HG03521 (cell line): ENCODE measurements around the gene STAT3.
A peak's percentile ranks its signal among the peaks of the same experiment; 100 is the strongest.
"Not testable (repeated sequence)": the region's sequence is repeated elsewhere in the genome, so short reads cannot be mapped to it uniquely, and the experiment has no call there.

ENCODE experiments used
- ATAC-seq: cut with Tn5 transposase; IDR thresholded peaks from one replicate; pipeline ENCODE4 v1.9.1; 2021; ENCODE audit warnings: mild to moderate bottlenecking, moderate library complexity; ENCODE audit not compliant: unreplicated experiment

STAT3 gene

DNA sequence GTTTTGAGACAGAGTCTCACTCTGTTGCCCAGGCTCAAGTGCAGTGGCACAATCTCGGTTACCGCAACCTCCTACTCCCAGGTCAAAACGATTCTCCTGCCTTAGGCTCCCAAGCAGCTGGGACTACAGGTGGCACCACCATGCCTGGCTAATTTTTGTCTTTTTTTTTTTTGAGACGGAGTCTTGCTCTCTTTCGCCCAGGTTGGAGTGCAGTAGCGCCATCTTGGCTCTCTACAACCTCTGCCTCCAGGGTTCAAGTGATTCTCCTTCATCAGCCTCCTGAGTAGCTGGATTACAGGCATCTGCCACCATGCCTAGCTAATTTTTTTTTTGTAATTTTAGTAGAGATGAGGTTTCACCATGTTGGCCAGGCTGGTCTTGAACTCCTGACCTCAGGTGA lies 70.3 kb downstream of the STAT3 start:
- not testable (repeated sequence) for ATAC-seq

DNA sequence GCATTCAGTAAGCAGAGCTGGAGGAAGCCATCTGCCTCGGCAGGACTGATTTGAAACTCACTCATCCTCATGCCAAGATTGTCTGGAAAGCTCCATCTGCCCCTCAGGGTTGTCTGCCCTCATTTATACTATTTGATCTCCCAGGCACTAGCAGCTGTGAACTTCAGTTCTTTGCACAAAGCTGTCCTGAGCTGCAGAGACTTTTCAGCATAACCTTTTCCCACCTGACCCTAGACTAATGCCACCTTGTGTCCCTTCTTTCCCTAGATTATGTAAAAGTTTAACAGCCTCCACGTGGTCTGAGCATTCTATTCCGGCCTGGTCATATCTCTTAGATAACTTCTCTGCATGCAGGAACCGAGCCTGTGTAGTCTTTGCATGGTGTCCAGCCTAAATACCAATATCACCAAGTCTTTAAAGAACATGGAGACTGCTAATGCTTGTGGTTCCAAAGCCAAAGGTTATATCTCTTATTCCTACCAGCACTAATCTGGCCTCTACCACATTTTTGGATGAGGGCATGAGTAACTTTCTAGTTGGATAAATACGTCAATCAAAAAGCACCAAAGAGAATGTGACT lies 70.9 kb downstream of the STAT3 start:
- no peak for ATAC-seq

DNA sequence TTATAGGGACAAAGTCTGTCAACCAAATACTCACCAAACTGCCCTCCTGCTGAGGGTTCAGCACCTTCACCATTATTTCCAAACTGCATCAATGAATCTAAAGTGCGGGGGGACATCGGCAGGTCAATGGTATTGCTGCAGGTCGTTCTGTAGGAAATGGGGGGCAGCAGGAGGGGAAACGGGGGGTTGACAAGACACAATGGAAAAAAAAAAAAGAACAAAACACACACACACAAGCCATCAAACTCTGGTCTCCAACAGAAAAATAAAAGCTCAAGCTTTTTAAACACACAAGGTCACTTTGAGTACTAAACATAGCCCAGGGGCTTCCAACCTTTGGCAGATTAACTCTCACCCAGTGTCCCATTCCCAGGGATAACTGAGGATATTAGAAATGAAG lies 71.5 kb downstream of the STAT3 start:
- ATAC-seq = no peak

DNA sequence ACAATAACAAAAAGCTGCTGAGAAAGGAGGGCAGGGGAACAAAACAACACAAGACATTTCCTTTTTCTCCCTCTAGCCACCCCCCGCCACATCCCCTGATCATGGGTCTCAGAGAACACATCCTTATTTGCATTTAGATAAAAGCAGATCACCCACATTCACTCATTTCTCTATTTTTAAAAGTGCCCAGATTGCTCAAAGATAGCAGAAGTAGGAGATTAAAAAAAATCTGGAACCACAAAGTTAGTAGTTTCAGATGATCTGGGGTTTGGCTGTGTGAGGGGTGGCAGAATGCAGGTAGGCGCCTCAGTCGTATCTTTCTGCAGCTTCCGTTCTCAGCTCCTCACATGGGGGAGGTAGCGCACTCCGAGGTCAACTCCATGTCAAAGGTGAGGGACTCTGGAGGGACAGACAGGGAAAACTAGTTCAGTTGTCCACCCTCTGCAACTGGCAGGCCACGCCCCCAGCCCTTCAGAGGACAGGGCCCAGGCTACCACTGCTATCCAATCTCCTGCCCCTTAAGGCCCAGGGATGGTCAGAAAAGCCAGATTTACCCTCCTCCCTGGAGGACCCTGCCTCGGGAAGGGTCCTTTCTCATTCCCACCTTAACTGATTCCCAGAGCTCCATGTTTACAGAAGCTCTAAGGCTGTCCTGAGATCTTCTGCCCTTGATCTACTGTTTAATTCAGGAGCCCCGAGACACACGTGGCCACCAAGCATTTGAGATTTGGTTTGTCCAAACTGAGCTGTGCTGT lies 72.7 kb downstream of the STAT3 start:
- peak; percentile 42 for ATAC-seq

DNA sequence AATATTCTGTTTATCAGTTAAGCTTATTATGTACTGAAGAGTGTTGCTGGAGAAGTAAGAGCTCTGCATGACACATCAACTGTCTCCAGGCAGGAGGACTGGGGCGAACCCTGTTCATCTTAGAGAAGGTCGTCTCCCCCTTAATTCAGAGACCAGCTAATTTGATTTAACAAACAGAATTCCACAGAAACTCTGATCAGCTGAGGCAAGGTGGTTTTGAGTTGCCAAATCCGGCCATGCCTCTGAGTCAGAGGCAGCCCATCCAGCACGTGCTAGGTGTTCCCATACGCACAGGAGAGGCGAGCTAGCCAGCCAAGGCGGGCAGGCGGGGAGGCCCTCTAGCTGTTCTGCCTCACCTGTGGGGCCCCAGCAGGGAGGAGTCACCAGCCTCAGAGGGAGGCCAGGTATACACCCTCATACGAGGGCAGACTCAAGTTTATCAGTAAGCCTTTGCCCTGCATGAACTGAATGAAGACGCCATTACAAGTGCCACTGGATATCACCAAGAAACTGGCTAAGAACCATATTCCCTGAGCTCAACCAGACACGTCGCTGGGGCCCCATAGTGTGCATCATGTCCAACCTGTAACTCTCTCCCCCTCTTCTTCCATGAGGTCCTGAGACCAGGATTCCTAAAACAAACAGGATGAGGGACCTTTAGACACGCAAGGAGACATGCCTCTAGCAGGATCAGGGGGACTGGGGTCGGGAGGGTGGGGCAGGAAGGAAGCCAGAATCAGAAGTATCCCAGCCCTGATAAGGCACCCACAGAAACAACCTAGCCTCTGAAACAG lies 74.3 kb downstream of the STAT3 start:
- no peak for ATAC-seq

DNA sequence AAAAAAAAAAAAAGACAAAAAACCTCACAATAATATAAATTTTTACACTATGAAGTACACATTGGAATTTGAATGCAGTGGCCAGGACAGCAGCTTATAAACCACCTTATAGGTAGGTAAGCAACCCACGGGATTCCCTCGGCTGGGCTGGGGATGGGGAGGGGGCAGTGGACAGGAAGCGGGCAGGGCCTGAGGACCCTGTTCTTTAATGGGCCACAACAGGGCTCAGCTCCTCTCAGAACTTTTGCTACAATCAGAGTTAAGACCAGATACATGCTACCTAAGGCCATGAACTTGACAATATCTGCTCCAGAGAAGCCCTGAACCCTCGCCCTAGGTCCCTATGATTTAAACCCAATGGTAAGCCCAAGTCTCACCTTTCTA lies 74.9 kb downstream of the STAT3 start:
- ATAC-seq = no peak

DNA sequence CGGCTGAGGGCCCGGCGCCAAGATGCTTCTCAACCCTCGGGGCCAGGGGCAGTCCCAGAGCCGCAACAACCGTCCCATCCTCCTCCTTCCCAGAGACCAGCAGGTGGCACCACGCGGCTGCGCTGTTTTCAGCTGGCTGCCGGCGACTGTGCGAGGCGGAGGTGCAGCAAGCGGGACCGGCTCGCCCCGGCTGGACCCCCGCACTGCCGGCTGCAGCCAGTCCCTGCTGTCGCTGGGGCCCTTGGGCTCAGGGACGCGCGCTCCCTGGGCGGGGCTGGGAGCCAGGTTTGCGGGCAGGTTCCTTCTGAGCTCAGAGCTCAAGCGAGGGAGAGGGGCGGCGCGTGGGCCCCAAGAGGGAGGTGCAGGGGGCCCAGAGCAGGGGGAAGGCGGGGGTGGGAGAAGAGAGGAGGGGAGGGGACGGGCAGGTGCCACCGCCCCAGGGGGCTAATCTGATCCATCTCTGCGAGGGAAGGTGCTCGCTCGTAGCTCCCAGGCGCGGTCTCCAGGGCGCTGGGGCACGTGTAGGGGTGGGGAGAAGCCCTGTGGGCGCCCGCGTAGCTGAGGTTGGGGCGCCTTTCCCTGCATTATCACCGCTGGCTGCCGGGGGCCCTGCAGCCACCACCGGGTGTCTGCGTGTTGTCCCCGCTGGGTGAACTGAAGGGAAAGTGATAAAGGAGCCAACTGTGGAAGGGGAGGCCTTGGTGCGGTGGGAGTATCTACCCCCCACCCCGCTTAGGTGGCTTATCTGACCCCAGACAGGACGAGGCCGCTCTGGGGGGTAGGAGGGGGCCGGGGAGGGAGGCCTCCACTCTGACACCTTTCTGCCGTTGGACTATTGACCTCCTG lies 75.7 kb downstream of the STAT3 start:
- no peak for ATAC-seq

DNA sequence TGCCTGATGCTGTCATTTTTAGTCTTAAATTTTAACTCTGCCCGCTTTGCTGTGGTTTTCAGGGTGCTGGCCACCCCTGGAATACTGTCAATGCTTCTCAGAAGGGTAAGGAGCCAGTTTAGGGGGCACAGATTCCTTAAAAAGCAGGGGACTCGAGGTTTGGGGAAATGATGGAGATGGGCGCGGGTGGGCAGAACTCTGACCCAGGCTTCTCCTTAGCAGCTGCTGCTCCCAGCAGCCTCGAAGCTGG lies 76.3 kb downstream of the STAT3 start:
- ATAC-seq = no peak

DNA sequence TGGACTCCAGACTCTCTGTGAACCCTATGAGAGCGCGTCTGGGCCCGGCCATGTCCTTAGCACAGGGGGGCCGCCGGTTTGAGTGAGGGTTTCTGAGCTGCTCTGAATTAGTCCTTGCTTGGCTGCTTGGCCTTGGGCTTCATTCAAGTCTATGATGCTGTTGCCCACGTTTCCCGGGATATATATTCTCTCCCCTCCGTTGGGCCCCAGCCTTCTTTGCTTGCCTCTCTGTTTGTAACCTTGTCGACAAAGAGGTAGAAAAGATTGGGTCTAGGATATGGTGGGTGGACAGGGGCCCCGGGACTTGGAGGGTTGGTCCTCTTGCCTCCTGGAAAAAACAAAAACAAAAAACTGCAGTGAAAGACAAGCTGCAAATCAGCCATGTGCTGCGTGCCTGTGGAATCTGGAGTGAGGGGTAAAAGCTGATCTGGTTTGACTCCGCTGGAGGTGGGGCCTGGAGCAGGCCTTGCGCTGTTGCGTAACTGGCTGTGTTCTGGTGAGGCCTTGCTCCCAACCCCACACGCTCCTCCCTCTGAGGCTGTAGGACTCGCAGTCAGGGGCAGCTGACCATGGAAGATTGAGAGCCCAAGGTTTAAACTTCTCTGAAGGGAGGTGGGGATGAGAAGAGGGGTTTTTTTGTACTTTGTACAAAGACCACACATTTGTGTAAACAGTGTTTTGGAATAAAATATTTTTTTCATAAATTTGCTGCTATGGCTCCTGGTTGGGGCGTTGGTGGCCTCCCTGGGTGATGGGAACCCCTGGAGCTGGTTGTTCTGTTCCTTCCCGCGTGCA lies 76.8 kb downstream of the STAT3 start:
- no peak for ATAC-seq

DNA sequence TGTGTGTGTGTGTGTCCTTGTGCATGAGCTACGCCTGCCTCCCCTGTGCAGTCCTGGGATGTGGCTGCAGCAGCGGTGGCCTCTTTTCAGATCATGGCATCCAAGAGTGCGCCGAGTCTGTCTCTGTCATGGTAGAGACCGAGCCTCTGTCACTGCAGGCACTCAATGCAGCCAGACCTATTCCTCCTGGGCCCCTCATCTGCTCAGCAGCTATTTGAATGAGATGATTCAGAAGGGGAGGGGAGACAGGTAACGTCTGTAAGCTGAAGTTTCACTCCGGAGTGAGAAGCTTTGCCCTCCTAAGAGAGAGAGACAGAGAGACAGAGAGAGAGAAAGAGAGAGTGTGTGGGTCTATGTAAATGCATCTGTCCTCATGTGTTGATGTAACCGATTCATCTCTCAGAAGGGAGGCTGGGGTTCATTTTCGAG lies 77.4 kb downstream of the STAT3 start:
- no peak for ATAC-seq

DNA sequence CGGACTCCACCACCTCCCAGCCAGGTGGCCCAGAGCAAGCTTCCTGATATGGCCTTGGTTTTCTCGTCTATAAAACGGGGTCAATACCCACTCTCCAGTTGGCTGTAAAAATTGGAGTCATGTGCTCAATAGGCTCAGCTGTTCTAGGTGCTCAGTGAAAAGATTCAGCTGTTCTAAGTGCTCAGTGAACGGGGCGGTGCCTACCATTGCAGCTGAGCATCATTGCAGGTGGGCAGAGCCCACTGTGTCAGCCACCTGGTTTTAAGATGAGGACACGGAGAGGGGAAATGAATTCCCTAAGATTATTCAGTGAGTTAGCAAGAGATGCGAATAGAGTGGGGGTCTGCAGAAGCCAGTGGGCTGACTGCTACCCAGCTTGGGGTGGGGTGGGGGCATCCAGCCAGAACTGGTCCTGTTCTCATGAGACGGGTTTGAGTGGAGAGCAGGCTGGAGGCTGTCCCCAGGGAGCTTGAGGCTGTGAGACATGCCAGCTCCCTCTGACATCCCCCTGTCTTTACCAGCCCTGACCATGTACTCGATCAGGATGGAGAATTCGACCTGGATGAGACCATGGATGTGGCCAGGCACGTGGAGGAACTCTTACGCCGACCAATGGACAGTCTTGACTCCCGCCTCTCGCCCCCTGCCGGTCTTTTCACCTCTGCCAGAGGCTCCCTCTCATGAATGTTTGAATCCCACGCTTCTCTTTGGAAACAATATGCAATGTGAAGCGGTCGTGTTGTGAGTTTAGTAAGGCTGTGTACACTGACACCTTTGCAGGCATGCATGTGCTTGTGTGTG lies 78.1 kb downstream of the STAT3 start:
- no peak for ATAC-seq

DNA sequence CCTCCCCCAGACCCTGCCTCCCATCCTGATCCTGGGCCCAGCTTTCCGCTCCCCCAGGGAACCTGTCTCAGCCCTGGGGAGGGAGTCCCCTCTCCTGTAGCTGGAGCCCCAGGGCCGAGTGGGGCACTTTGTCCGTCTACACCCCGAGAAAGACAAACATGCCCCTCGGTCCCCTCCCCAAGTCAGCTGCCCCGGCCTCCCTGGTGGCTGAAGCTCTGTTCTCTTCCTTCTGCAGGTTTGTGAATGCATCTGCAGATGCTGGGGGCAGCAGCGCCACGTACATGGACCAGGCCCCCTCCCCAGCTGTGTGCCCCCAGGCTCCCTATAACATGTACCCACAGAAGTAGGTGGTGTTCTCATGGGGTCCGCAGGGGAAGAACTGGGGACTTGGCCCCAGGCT lies 79.1 kb downstream of the STAT3 start:
- no peak for ATAC-seq

DNA sequence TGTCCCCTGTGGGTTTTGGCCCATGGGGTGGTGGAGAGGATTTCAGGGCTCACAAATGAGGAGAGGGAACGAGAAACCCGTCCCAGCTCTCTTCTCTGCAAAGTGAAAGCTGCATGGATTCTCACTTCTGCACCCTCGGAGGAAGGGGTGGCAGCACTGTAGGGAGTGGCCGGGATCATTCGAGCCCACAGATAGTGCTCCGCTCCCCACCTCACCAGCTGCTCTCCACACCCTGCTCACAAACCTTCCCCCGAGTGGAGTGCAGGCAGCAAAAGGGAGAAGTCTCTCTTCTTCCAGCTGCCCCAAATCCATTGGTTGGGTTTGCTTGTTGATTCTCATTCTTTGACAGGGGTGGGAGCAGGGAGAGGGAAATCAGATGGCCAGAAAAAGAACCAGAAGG lies 79.8 kb downstream of the STAT3 start:
- ATAC-seq = no peak

DNA sequence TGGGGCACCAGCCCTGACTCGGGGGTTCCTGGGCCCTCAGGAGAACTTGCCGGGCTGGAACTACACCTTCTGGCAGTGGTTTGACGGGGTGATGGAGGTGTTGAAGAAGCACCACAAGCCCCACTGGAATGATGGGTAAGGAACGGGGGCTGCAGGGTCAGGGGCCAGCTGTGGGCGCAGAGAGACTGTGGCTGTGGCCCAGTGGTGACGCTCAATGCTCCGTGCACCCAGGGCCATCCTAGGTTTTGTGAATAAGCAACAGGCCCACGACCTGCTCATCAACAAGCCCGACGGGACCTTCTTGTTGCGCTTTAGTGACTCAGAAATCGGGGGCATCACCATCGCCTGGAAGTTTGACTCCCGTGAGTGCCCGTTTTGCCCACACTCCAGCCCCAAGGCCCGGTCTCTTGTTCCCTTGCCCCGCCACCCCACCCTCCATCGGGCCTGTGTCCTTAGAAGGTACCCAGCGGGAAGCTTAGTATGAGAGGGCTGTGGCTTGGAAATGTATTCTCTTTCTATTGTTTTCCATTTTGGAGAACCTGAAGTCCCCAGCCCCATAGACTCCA lies 80.8 kb downstream of the STAT3 start:
- ATAC-seq = no peak

DNA sequence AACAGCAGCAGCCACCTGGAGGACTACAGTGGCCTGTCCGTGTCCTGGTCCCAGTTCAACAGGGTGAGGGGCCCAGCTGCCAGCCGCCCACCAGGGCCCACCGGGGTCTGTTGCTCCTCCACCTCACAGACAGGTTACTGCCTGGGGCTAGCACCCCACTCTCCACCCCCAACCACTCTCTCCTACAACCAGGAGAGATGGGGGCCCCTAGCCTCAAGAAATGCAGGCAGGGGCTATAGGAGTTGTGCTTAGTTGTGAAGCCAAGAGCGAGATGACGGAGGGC lies 81.9 kb downstream of the STAT3 start:
- ATAC-seq = no peak

DNA sequence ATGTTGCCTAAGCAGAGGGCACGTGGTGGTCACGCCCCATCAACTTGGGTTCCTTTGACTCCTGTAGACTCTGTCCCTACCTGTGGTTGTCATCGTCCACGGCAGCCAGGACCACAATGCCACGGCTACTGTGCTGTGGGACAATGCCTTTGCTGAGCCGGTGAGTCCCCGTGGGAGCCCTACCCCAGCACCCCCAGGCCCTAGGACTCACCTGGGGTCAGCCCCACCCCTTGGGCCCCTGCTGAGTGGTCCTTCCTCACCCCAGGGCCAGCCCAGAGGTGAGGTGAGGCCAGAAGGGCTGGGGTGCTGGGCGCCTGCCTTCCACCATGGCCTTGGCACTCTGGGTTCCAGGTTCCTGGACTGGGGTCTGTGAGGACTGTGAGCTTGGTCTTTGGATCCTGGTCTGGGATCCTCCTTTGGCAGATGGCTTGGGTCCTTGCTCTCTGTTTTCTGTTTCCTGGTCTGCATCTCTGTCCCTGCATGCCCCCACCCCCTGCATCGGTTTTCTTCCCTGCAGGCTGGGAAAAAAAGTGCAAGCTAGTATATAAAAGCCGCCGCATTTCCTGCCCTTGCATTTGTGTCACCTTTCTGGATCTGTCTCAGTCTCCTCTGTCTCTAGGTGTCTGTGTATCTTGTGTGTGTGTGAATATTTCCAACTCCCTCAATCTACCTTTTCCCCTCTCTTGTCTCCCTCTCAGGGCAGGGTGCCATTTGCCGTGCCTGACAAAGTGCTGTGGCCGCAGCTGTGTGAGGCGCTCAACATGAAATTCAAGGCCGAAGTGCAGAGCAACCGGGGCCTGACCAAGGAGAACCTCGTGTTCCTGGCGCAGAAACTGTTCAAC lies 82.5 kb downstream of the STAT3 start:
- ATAC-seq = no peak

DNA sequence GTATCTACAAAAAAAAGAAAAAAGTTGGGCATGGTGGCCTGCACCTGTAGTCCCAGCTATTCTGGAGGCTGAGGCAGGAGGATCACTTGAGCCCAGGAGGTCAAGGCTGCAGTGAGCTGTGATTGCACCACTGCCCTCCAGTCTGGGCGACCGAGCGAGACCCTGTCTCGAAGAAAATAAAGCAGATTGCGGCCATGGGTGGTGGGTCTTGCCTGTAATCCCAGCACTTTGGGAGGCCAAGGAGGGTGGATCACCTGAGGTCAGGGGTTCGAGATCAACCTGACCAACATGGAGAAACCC lies 83.3 kb downstream of the STAT3 start:
- not testable (repeated sequence) for ATAC-seq

DNA sequence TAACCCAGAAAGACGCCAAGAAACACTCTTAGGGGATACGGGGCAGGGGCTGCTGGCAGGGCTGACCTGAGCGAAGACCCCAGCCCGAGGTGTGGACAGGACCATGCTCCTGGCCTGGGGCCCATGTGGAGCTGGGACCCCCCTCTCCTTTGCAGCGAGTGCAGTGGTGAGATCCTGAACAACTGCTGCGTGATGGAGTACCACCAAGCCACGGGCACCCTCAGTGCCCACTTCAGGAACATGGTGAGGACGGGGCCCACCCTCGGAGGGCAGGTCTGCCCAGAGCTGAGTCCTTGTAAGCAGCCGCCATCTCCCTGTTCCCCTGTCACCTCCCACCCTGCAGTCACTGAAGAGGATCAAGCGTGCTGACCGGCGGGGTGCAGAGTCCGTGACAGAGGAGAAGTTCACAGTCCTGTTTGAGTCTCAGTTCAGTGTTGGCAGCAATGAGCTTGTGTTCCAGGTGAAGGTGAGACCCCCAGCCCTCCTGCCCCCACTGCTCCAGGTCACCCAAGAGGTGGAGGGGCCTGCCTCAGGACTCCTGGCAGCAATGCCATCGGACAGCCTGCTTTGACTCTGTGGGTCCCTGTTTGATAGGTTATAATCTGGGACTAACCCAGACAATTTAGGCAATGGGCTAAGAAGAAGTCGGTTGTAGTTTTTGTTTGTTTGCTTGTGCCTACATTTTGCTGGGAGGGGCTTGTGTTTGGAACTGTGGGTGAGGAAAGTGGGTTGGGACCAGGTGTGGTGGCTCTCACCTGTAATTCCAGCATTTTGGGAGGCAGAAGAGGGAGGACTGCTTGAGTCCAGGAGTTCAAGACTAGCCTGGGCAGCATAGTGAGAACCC lies 83.8 kb downstream of the STAT3 start:
- no peak for ATAC-seq
